PFSK-1 (cell line): ENCODE results near the gene MRPS25.

Source experiments
- FOXP2 ChIP-seq: optimal IDR thresholded peaks from 2 replicates; pipeline ENCODE3; 2011; ENCODE audit warnings: borderline replicate concordance, control low read depth, inconsistent platforms; ENCODE audit not compliant: insufficient read depth; ENCODE audit errors: extremely low read length, extremely low read depth
- POLR2AphosphoS5 ChIP-seq: IDR thresholded peaks from 2 replicates; pipeline ENCODE4 v1.6.1; 2012; ENCODE audit warnings: low read depth, mild to moderate bottlenecking, control low read depth, low read length, moderate library complexity
- SIN3A ChIP-seq: IDR thresholded peaks from 2 replicates; pipeline ENCODE4 v1.6.1; 2012; ENCODE audit warnings: mild to moderate bottlenecking, low read length, moderate library complexity, borderline replicate concordance; ENCODE audit not compliant: insufficient read depth
- TAF1 ChIP-seq: IDR thresholded peaks from 2 replicates; pipeline ENCODE4 v1.6.1; 2012; ENCODE audit warnings: low read length, control low read depth, borderline replicate concordance; ENCODE audit not compliant: insufficient read depth
- TF ChIP-seq, protein P1 (sequence below), 2 experiments: IDR thresholded peaks; 2 replicates each; pipeline versions ENCODE4 v1.6.1 to v1.8.0; 2011 to 2012; ENCODE audit warnings: low read depth in 2 of 2, low read length in 2 of 2, control low read depth in 1 of 2, inconsistent platforms in 1 of 2, mild to moderate bottlenecking in 1 of 2, moderate library complexity in 1 of 2; ENCODE audit not compliant: insufficient read depth in 1 of 2

Gene MRPS25

GRCh38 chr3:15029625-15030024 lies 35.5 kb downstream of the MRPS25 start:
- TF ChIP-seq TAF1 (no peak), FOXP2 (no peak), SIN3A (no peak), POLR2AphosphoS5 (no peak)
- TF ChIP-seq, protein P1, sequence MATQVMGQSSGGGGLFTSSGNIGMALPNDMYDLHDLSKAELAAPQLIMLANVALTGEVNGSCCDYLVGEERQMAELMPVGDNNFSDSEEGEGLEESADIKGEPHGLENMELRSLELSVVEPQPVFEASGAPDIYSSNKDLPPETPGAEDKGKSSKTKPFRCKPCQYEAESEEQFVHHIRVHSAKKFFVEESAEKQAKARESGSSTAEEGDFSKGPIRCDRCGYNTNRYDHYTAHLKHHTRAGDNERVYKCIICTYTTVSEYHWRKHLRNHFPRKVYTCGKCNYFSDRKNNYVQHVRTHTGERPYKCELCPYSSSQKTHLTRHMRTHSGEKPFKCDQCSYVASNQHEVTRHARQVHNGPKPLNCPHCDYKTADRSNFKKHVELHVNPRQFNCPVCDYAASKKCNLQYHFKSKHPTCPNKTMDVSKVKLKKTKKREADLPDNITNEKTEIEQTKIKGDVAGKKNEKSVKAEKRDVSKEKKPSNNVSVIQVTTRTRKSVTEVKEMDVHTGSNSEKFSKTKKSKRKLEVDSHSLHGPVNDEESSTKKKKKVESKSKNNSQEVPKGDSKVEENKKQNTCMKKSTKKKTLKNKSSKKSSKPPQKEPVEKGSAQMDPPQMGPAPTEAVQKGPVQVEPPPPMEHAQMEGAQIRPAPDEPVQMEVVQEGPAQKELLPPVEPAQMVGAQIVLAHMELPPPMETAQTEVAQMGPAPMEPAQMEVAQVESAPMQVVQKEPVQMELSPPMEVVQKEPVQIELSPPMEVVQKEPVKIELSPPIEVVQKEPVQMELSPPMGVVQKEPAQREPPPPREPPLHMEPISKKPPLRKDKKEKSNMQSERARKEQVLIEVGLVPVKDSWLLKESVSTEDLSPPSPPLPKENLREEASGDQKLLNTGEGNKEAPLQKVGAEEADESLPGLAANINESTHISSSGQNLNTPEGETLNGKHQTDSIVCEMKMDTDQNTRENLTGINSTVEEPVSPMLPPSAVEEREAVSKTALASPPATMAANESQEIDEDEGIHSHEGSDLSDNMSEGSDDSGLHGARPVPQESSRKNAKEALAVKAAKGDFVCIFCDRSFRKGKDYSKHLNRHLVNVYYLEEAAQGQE (IDR thresholded peaks at IDR 0.05; ENCODE audit: insufficient read depth in 1 of 2, low read depth in 2 of 2, low read length in 2 of 2), result no peak

- no peak for TF ChIP-seq POLR2AphosphoS5
- no peak for TF ChIP-seq SIN3A
- TF ChIP-seq FOXP2, result no peak
- no peak for TF ChIP-seq TAF1
- TF ChIP-seq, protein P1 (IDR thresholded peaks at IDR 0.05; ENCODE audit: insufficient read depth in 1 of 2, low read depth in 2 of 2, low read length in 2 of 2), result no peak
Observed at GRCh38 chr3:15023719-15024118, 41.4 kb downstream of the MRPS25 start.

DNA sequence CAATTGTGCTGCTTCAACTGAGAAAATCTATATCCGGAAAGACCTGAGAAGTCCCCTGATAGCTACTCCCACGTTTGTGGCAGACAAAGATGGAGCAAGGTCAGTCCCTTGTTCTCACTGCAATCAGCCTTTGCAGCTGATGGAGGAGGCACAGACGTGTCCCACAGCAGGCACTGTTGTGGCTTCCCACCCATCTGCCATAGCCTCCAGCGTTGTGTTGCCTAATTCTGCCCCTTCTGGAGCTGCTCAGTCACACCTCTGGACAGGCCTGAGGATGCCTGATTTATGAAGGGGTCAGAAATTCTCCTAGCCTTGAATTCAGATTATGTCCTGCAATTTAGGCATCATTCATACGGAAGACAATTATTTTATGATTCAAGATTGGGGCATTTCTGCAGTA lies 41.9 kb downstream of the MRPS25 start:
- no peak for TF ChIP-seq SIN3A
- TF ChIP-seq, protein P1 (IDR thresholded peaks at IDR 0.05; ENCODE audit: insufficient read depth in 1 of 2, low read depth in 2 of 2, low read length in 2 of 2), result no peak
- TF ChIP-seq TAF1, result no peak
- TF ChIP-seq FOXP2, result no peak
- TF ChIP-seq POLR2AphosphoS5, result no peak

- TF ChIP-seq, protein P1 (IDR thresholded peaks at IDR 0.05; ENCODE audit: insufficient read depth in 1 of 2, low read depth in 2 of 2, low read length in 2 of 2), result no peak
- TF ChIP-seq SIN3A, result no peak
- TF ChIP-seq TAF1, result no peak
- TF ChIP-seq POLR2AphosphoS5, result no peak
- no peak for TF ChIP-seq FOXP2
Observed at GRCh38 chr3:15017191-15017590, 47.9 kb downstream of the MRPS25 start.

DNA sequence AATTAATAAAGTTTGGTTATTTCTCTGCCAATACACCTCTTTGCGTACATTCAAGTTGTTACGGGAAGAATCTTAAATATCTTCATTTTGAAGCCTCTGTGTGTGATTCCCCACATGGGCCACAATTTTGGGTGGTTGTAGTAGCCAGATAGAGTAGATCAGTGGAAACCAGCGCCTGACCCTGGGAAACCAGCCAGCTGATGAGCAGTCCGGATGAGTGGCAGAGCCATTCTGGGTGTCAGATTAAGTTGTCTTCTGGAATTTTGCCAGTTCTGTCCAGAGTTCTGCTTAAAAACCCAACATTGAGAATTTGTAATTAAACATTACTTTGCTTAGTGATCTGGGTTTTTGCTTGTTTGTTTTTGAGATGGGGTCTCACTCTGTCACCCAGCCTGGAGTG lies 49.7 kb downstream of the MRPS25 start:
- TF ChIP-seq POLR2AphosphoS5, result no peak
- TF ChIP-seq FOXP2, result no peak
- TF ChIP-seq, protein P1 (IDR thresholded peaks at IDR 0.05; ENCODE audit: insufficient read depth in 1 of 2, low read depth in 2 of 2, low read length in 2 of 2), result no peak
- TF ChIP-seq SIN3A, result no peak
- TF ChIP-seq TAF1, result no peak
